Activated CD4-positive, alpha-beta T cell treated with anti-CD3 and anti-CD28 coated beads, Interleukin-2, Interleukin-4, amounts not matched to agents 100 ng/mL and 50 ng/mL, durations not matched to agents 16 hours and 8 hours (primary cell): ENCODE results near the gene AICDA.
"Not testable (repeated sequence)": the region's sequence is repeated elsewhere in the genome, so short reads cannot be mapped to it uniquely, and the experiment has no call there.

Experiments used
- DNase-seq: peaks from one replicate; pipeline ENCODE4 v3.0.0-alpha.2; 2020; ENCODE audit warnings: low spot score

The AICDA gene

DNA sequence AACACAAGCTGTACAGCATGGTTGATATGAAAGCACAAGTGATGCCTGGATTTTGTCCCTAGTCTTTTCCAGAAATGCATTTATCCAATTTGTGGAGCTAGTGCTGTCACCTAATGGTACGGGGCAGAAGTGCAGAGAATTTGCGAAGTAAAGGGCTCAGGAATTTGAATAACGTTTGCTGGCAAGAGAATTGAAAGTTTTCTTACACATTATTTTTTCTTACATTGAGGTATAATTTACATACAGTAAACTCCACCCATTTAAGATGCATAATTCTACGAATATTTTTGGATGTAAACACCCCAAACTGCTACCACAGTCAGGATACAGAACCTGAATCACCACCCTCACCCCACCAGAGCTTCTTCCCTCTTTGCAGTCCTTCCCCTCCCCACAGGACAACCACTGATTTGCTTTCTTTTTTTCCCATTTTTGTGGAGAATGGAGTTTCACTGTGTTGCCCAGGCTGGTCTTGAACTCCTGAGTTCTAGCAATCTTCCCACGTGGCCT is 3.5 kb downstream of the AICDA start:
- DNase-seq: peak; percentile 14

GRCh38 chr12:8606890-8607289 is 5.8 kb downstream of the AICDA start:
- DNase-seq: no peak

DNA sequence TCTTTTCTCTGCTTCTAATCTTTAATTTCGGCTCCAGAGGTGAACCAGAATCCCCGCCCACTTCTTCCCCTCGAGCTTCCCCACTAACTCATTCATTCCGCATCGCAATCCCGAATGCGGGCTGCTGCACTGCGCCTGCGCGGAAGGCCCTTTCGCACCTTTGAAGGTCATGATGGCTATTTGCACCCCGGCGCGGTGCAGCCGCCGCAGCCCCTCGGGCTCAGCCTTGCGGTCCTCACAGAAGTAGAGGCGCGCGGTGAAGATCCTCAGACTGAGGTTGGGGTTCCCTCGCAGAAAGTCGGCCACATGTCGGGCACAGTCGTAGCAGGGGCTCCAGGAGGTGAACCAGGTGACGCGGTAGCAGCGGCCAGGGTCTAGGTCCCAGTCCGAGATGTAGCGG is 7.6 kb downstream of the AICDA start:
- no peak for DNase-seq

DNA sequence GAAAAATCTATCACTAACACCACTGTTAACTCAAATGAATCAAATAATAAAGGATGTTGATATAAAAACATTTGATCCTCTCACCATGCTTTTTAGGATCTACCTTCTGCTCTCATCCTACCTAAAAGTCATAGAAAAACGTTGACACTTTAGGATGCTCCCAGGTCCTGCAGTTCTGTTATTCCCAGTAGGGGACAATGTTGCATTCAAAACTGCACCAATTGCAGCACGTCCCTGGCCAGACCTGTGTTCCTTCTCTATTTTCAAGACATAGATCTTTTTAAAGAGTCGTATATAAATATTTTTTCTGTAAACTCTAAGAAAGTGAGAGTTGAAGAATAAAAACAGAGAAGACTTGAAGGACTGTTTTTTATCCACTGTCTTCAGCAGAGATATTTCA is 8.8 kb downstream of the AICDA start:
- no peak for DNase-seq

GRCh38 chr12:8603286-8603685 is 9.4 kb downstream of the AICDA start:
- no peak for DNase-seq

GRCh38 chr12:8596561-8596960 is 16.1 kb downstream of the AICDA start:
- no peak for DNase-seq

- DNase-seq: no peak
Measured at GRCh38 chr12:8594072-8594471, 18.6 kb downstream of the AICDA start.

DNA sequence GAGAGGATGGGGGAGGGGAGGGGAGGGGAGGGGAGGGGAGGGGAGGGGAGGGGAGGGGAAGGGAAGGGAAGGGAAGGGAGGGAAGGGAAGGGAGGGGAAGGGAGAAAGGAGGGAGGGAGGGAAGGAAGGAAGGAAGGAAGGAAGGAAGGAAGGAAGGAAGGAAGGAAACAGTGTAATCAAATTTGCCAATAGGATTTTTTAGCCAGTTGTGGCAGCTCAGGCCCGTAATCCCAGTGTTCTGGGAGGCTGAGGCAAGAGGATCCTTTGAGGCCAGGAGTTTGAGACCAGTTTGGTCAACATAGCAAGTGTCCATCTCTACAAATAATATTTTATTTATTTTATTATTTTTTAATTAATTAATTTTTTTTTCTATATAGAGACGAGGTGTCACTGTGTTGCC is 19.4 kb downstream of the AICDA start:
- no peak for DNase-seq

DNA sequence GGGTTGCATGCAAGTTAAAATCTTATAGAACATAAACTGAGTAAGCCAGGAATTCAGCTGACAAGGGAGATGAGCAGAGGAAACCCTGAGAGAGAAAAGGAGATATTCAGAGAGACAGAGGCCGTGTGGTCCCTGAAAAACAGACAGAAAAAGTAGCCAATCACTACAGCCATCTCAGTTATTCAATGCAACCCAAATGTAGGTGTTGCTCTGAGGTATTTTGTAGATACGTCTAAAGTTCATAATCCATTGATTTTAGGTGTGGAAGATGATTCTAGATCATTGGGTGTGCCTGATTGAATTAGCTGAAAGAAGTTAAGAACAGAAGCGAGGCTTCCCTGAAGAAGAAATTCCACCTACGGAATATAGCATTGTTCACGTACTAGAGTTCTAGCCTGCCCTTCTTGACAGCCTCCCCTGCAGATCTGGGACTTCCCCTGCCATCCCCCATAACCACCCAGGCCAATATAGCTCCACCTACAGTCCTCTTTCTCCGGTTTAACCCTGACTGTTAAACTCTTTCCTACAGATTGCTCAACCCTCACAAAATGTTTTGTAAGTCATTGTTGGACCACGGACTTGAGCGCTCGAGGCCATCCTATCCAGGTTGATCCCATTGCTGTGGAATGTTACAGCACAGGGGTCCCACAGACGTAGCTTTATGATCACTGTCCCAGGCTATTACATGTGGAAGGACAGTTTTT is 21.7 kb downstream of the AICDA start:
- no peak for DNase-seq

DNA sequence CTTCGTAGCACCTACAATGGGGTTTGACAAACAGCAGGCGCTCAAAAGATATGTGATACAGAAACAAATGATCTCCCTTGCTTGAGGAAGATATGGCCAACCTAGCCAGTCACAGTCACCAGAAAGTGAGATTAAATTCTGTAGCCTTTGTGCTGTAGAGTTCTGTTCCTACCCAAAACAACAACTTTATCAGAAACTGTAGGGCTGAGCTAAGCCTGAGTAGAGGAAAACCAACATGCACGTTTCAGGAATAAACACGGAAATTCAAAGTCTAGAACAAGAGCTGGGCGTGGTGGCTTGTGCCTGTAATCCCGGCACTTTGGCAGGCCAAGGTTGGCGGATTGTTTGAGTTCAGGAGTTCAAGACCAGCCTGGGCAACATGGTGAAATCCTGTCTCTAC is 23.0 kb downstream of the AICDA start:
- DNase-seq: no peak

DNA sequence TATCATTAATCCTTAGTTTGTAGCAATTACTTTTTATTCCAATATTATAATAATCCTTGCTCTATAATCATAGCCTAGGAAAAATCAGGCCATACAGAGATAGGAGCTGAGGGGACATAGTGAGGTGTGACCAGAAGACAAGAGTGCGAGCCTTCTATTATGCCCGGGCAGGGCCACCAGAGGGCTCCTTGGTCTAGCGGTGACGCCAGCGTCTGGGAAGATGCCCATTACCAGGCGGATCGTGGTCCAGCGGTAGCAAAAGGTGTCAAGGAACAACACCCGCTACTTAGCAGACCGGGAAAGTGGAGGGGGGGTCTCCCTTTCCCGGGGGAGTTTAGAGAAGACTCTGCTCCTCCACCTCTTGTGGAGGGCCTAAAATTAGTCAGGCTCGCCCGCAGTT is 28.2 kb downstream of the AICDA start:
- not testable (repeated sequence) for DNase-seq

DNA sequence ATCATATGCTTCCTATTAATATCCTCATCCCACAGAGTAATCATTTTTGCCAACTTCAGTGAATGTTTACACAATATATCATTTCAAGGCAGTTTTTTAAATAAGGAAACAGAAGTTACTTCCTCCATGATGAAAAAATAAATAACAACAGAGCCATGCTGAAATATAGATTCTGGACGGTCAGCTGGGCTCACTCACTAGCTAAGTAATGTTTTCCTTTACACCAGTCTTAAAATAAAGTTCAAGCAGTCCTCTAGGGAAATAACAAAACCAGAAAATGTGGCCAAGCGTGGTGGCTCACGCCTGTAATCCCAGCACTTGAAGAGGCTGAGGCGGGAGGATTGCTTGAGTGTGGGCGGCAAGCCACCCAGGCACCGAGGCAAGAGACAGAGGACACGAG is 28.7 kb downstream of the AICDA start:
- DNase-seq: no peak

DNA sequence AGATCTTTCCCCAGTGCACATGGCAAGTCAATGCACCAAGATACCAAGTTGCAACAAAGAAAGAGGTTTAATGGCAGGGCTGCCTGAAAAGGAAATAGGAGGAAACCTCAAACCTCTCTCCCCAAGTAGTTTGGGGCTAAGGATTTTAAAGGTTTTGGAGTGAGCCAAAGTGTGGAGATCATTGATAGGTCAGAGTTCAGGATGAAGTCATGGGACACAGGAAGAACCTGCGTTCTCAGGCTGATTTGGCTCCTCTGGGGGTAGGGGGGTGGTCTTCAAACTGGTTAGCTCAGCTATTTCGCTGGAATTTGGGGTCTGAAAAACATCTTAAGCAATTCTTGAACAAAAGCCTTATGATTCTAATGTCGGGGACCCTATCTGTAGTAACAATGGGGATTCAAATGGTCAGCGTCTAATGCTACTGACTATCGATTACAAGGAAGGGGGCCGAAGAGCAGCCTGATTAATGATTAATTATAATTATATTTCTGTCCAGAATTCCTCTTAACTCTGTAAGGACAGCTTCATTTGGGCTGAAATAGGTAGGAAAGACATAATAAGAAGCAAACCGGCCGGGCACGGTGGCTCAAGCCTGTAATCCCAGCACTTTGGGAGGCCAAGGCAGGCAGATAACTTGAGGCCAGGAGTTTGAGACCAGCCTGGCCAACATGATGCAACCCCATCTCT is 31.4 kb downstream of the AICDA start:
- no peak for DNase-seq

DNA sequence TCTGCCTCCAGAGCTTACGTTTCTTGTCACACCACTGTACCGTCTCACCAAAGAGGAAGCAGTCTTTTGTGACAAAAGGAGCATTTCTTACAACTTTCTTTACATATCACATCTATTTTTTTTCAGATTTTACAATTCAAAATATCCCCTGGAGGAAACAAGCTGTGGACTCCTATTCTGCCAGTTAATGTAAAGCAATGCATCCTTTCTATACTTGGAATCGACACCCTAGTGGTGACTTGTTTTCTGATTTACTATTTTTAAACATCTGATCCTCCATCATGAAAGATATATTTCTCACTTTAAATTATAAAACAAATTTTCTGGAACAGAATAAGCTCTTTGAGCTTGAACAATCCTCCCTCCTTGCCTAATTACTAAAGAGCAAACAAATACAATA is 34.8 kb downstream of the AICDA start:
- DNase-seq: no peak

GRCh38 chr12:8572507-8572906 is 40.2 kb downstream of the AICDA start:
- DNase-seq: no peak

DNA sequence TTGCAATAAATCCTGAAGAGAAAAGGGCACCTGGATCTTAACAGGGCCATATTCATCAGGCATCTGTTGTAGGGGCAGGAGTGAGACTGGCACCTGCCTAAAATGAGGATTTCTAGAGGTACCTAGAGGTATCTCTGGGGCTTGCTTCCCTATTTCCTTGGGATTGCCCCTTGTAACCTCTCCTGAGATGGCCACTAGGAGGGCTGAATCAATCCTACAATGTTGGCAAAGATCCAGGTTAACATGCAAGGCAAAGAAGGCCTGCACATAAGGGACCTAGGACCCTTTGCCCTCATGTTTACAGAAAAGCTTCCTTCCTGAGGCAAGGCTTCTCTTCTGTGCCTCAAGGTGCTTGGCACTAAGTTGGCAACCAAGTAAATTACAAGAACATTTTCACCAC is 46.1 kb downstream of the AICDA start:
- DNase-seq: no peak

GRCh38 chr12:8566052-8566451 is 46.6 kb downstream of the AICDA start:
- not testable (repeated sequence) for DNase-seq

DNA sequence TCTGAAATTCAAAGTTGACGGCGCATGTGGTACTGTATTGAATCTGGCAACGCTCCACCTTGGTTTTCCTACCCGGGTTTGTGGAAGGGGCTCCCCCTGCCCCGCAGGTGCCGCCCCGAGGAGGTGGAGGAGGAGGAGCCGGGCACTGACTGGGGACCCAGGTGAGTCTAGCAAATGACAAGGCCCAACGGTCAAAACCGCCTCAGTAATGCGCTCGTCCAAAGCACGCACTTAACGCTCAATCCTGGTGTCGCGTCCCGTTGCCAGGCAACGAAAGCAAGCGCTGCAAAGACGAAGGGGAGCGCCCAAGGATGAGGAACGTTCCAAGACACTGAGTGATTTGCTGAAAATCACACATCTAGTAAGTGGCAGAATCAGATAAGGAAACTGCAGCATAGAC is 48.0 kb downstream of the AICDA start:
- no peak for DNase-seq

GRCh38 chr12:8563356-8563755 is 49.3 kb downstream of the AICDA start:
- DNase-seq: no peak

GRCh38 chr12:8562310-8562709 is 50.3 kb downstream of the AICDA start:
- DNase-seq: no peak

- DNase-seq: no peak
Measured at GRCh38 chr12:8561011-8561410, 51.6 kb downstream of the AICDA start.

- no peak for DNase-seq
Measured at GRCh38 chr12:8559676-8560075, 53.0 kb downstream of the AICDA start.

DNA sequence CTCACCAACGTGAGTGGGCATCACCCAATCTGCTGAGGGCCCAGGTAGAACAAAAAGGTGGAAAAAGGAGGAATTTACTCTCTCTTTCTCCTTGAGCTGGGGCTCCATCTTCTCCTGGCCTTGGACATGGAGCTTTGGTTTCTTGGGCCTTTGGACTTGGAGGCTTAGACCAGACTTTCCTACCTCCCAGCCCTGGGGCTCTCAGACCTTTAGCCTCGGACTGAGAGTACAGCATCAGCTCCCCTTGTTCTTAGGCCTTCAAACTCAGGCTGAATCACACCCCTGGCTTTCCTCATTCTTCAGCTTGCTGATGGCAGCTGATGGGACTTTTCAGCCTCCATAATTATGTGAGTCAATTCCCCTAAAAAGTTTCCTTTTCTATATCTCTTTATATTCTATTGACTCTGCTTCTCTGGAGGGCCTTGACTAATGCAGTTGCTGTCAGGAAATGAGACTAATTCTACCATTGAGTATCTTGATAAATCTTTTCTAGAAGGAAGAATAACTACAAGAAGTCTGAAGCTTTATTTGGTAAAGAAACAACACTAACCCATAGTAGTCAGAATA is 56.0 kb downstream of the AICDA start:
- no peak for DNase-seq
